ENCODE data around the gene FCHO2. TPM values are rescaled to one million over a fixed set of nuclear protein-coding genes. Genes with fewer than 3 reads are reported as not detected.

Gene FCHO2
- total and polyA plus RNA-seq, 5 experiments from 2014 or later: 0.11 to 6.3 (median 1.4) TPM

- Mint-ChIP-seq H3K4me3 (peak within 1 kb of the TSS; percentile 4 to 84 (median 54)), H3K4me1 (peaks cover 7 to 33% (median 28%) of the 10 kb centered on the region in 4 donors), H3K27ac (no peak within 1 kb of the TSS), H3K9me3 (no peaks in the 10 kb centered on the region), H3K36me3 (no peaks in the 10 kb centered on the region), H3K27me3 (peaks cover 44 to 86% (median 55%) of the 10 kb centered on the region in 5 donors)
- ATAC-seq (no peak), DNase-seq (no peak)
- POLR2A ChIA-PET: no interaction called here
Measured at GRCh38 chr5:73120222-73121118, 164.6 kb downstream of the FCHO2 start, which contains the start of gene TMEM171. TMEM171 (plus strand) TSS chr5:73120575; CDS start chr5:73123374, 2,799 bp downstream.

DNA sequence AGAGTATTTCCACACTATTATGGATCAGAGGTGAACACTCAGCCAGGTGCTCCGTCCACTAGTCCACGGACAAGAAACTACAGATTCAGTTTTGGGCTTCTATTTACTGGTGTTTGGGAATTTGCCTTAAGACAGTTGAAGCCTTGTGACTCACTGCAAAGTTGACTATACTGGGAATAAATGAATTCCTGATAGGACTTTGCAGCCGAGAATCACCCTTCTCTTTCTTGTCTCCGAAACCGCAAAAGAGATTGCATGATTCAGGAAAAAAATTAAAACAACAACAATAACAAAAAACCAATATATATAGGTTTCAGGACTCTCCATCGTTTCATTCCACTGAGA is 165.2 kb downstream of the FCHO2 start:
- ATAC-seq (no peak), DNase-seq (no peak)
- Mint-ChIP-seq H3K27ac (no peak overlapping the region), H3K4me3 (peak overlapping the region; percentile 1 to 84 (median 40)), H3K36me3 (no peaks in the 10 kb centered on the region), H3K9me3 (no peaks in the 10 kb centered on the region), H3K27me3 (peaks cover 44 to 86% (median 60%) of the 10 kb centered on the region in 5 donors), H3K4me1 (peaks cover 7 to 33% (median 28%) of the 10 kb centered on the region in 4 donors)
- POLR2A ChIA-PET: no interaction called here

DNA sequence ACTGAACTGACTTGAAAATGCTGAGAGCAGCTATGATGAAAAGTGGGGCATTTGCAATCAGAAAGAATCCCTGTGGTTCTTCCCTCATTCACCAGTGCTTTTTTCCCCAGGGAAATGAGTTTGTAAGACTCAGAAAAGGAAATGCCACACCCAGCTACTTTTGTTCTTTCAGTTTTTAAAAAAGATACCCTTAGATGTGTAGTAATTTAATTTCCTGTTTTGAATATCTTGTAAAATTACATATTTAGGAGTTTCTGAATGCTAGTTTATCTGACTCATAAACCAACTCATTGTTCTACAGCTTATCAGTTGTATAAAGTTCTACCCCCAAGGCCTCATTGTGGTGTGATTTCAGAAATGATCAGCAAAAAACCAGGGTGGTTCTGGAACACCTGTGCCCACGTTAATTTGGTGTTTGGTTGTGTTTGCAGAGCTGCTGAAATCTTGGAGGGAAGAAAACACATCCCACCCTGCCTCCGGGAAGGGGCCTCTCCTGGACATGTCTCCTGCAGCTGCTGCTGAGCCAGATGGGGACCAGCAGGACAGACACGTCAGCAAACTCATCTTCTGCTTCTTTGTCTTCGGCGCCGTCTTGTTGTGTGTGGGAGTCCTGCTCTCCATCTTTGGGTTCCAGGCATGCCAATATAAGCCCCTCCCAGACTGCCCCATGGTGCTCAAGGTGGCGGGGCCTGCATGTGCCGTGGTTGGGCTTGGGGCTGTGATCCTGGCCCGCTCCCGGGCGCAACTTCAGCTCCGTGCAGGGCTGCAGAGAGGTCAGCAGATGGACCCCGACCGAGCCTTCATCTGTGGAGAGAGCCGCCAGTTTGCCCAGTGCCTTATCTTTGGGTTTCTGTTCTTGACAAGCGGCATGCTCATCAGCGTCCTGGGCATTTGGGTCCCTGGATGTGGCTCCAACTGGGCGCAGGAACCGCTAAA is 167.3 kb downstream of the FCHO2 start:
- H3K4me3 Mint-ChIP-seq: peak overlapping the region in 1 of 10 donors; percentile 35
- POLR2A ChIA-PET: no interaction called here
- H3K27ac Mint-ChIP-seq: no peak overlapping the region
- H3K4me1 Mint-ChIP-seq: peaks cover 7 to 33% (median 28%) of the 10 kb centered on the region in 4 donors
- no peaks in the 10 kb centered on the region for H3K36me3 Mint-ChIP-seq
- ATAC-seq: no peak
- H3K27me3 Mint-ChIP-seq: peaks cover 40 to 79% (median 54%) of the 10 kb centered on the region in 5 donors
- H3K9me3 Mint-ChIP-seq: no peaks in the 10 kb centered on the region
- DNase-seq: no peak

GRCh38 chr5:73125289-73125688 is 169.4 kb downstream of the FCHO2 start:
- Mint-ChIP-seq H3K27ac (no peak overlapping the region), H3K27me3 (peaks cover 37 to 82% (median 60%) of the 10 kb centered on the region in 5 donors), H3K4me3 (no peak overlapping the region), H3K36me3 (no peaks in the 10 kb centered on the region), H3K4me1 (peaks cover 7 to 28% (median 24%) of the 10 kb centered on the region in 4 donors), H3K9me3 (no peaks in the 10 kb centered on the region)
- DNase-seq (no peak), ATAC-seq (no peak)
- POLR2A ChIA-PET: no interaction called here

DNA sequence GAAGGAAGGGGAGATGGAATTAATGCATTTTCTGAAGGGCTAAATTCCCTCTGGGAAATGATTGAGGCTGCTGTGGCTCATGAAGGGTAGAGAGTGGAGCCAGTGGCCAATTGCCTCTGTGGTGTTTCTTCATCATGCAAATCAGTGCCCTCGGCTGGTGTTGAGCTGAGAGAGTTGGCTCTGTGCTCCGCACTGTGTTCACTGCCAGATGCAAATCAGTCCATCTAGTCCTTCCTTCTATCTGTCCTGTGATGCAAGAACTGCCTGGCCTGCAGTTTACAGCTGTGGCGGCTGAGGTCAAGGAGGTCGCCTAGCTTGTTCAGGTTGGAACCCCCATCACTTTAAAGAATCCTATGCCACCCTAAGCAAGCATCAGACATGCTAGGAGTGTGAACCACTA is 170.5 kb downstream of the FCHO2 start:
- no peaks in the 10 kb centered on the region for H3K36me3 Mint-ChIP-seq
- POLR2A ChIA-PET: no interaction called here
- no peaks in the 10 kb centered on the region for H3K9me3 Mint-ChIP-seq
- H3K4me3 Mint-ChIP-seq: no peak overlapping the region
- no peak for DNase-seq
- H3K4me1 Mint-ChIP-seq: peaks cover 4 to 23% (median 18%) of the 10 kb centered on the region in 4 donors
- H3K27me3 Mint-ChIP-seq: peaks cover 34 to 81% (median 60%) of the 10 kb centered on the region in 5 donors
- H3K27ac Mint-ChIP-seq: peak overlapping the region in 1 of 10 donors; percentile 4
- no peak for ATAC-seq

GRCh38 chr5:73126957-73127356 is 171.1 kb downstream of the FCHO2 start:
- Mint-ChIP-seq H3K27me3 (peaks cover 31 to 75% (median 54%) of the 10 kb centered on the region in 5 donors), H3K4me3 (no peak overlapping the region), H3K27ac (no peak overlapping the region), H3K4me1 (peaks cover 4 to 21% (median 18%) of the 10 kb centered on the region in 4 donors), H3K9me3 (no peaks in the 10 kb centered on the region), H3K36me3 (no peaks in the 10 kb centered on the region)
- DNase-seq (no peak), ATAC-seq (no peak)
- POLR2A ChIA-PET: no interaction called here

DNA sequence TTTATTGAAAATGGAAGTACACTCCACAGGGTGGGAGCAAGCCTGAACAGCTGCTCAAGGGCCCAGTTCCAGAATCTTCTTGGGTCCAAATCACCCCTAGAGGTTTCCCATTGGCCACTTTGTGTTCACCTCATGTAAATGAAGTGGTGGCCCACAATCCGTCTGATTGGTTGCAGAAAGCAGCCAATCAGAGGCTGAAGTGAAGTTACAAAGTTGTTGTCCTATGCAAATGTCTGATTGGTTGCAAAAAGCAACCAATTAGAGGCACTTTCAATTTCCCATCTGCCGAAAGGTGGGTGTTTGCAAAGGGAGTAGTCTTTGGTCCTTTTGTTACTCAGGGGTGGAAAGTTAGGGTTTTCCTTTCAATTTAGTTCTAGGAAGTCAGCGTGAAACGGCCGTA is 173.3 kb downstream of the FCHO2 start:
- POLR2A ChIA-PET: no interaction called here
- H3K27me3 Mint-ChIP-seq: peaks cover 29 to 68% (median 52%) of the 10 kb centered on the region in 5 donors
- DNase-seq: no peak
- no peaks in the 10 kb centered on the region for H3K36me3 Mint-ChIP-seq
- H3K9me3 Mint-ChIP-seq: no peaks in the 10 kb centered on the region
- H3K27ac Mint-ChIP-seq: no peak overlapping the region
- H3K4me1 Mint-ChIP-seq: peaks cover 0 to 2% (median 2%) of the 10 kb centered on the region in 4 donors
- H3K4me3 Mint-ChIP-seq: no peak overlapping the region
- ATAC-seq: no peak

DNA sequence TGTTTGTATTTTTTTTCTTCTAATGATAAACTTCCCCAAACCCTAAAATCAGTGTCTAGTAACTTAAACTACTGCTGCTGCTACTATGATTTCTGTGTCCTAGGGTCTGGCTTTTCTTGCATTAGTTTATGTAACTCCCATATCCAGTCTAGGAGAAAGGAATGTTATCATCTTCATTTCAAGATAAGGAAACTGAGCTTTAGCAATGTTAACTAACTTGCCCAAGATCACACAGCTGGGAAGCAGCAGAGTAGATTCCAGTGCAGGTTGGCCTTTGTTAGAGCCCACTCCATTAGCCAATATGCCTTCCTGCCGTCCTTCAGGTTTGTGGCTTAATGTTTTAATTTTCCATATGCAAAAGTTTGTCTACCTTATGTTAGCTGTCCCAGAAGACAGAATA is 175.0 kb downstream of the FCHO2 start:
- peaks cover 0 to 6% (median 1%) of the 10 kb centered on the region in 4 donors for H3K4me1 Mint-ChIP-seq
- DNase-seq: no peak
- POLR2A ChIA-PET: no interaction called here
- H3K27ac Mint-ChIP-seq: peak overlapping the region in 1 of 10 donors; percentile 49
- no peaks in the 10 kb centered on the region for H3K9me3 Mint-ChIP-seq
- H3K4me3 Mint-ChIP-seq: no peak overlapping the region
- peaks cover 38 to 68% (median 52%) of the 10 kb centered on the region in 5 donors for H3K27me3 Mint-ChIP-seq
- ATAC-seq: no peak
- H3K36me3 Mint-ChIP-seq: no peaks in the 10 kb centered on the region

- peaks cover 29 to 70% (median 45%) of the 10 kb centered on the region in 5 donors for H3K27me3 Mint-ChIP-seq
- peaks cover 0 to 6% (median 1%) of the 10 kb centered on the region in 4 donors for H3K4me1 Mint-ChIP-seq
- ATAC-seq (no peak), DNase-seq (no peak)
- H3K36me3 Mint-ChIP-seq: no peaks in the 10 kb centered on the region
- H3K4me3 Mint-ChIP-seq: no peak overlapping the region
- H3K9me3 Mint-ChIP-seq: no peaks in the 10 kb centered on the region
- POLR2A ChIA-PET: no interaction called here
- H3K27ac Mint-ChIP-seq: peak overlapping the region in 1 of 10 donors; percentile 16
Measured at GRCh38 chr5:73131711-73132425, 176.0 kb downstream of the FCHO2 start.

- POLR2A ChIA-PET: no interaction called here
- peaks cover 33 to 76% (median 50%) of the 10 kb centered on the region in 5 donors for H3K27me3 Mint-ChIP-seq
- no peak overlapping the region for H3K27ac Mint-ChIP-seq
- ATAC-seq: no peak
- H3K36me3 Mint-ChIP-seq: no peaks in the 10 kb centered on the region
- no peaks in the 10 kb centered on the region for H3K9me3 Mint-ChIP-seq
- H3K4me3 Mint-ChIP-seq: no peak overlapping the region
- no peak for DNase-seq
- H3K4me1 Mint-ChIP-seq: peaks cover 0 to 6% (median 1%) of the 10 kb centered on the region in 4 donors
Measured at GRCh38 chr5:73132759-73133158, 176.9 kb downstream of the FCHO2 start.

DNA sequence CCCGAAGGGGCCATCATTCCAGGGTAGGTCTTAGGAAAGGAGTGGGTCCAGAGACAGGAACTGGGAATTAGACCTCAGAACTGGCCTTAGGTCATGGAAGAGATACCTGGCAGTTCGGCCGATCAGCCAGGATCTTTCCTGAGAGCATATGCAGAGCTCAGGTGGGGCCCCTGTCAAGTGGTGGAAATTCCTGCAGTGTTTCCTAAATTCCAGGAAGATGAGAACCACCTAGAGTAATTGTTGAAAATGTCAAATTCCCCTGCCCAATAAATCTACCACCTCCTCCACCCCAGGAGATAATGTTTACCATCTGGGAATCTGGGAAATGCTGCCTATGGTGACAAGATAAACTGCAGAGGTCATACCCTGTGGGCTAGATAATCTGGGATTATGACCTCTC is 179.2 kb downstream of the FCHO2 start:
- Mint-ChIP-seq H3K27ac (peak overlapping the region in 1 of 10 donors; percentile 60), H3K36me3 (no peaks in the 10 kb centered on the region), H3K27me3 (peaks cover 32 to 62% (median 47%) of the 10 kb centered on the region in 5 donors), H3K4me1 (peaks cover 0 to 6% (median 2%) of the 10 kb centered on the region in 4 donors), H3K4me3 (no peak overlapping the region), H3K9me3 (no peaks in the 10 kb centered on the region)
- DNase-seq (no peak), ATAC-seq (no peak)
- POLR2A ChIA-PET: no interaction called here

DNA sequence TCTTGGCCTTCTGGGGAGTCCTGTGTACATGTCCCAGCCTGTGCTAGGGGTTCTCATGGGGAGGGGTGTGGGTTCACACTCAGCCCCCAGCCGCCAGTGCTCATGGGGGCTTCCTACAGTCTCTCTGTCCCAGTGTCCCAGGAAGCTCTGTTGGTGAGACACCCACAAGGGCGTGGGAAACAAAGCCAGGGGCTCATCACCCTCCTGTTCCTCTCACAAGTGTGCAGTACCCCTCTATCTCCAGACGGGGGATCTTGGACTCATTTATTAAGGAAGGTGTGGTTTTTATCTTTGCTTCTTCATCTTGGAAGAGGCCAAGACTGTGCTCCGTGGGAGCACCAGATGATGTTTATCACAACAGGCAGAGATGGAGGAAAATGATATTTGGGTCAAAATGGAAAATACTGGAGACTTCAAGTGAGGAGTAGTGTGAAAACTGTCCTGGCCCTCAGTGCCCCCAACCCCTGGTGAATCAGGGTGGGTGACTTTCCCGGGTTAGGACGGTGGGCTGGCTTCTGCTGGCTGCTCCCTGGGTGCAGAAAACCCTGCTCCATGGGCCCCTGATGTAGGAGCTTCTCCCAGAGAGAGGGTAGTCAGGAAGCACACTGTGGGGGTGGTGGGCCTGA is 179.7 kb downstream of the FCHO2 start:
- ATAC-seq (no peak), DNase-seq (peak in 2 of 10 donors; percentile 11 to 15)
- H3K27ac Mint-ChIP-seq: peak overlapping the region in 1 of 10 donors; percentile 60
- H3K36me3 Mint-ChIP-seq: no peaks in the 10 kb centered on the region
- H3K4me1 Mint-ChIP-seq: peaks cover 0 to 6% (median 2%) of the 10 kb centered on the region in 4 donors
- H3K4me3 Mint-ChIP-seq: no peak overlapping the region
- POLR2A ChIA-PET: no interaction called here
- no peaks in the 10 kb centered on the region for H3K9me3 Mint-ChIP-seq
- H3K27me3 Mint-ChIP-seq: peaks cover 30 to 57% (median 45%) of the 10 kb centered on the region in 5 donors

Measured in naive thymus-derived CD8-positive, alpha-beta T cell (primary cell).